ENCODE measurements around the gene CIB2.

The CIB2 gene

DNA sequence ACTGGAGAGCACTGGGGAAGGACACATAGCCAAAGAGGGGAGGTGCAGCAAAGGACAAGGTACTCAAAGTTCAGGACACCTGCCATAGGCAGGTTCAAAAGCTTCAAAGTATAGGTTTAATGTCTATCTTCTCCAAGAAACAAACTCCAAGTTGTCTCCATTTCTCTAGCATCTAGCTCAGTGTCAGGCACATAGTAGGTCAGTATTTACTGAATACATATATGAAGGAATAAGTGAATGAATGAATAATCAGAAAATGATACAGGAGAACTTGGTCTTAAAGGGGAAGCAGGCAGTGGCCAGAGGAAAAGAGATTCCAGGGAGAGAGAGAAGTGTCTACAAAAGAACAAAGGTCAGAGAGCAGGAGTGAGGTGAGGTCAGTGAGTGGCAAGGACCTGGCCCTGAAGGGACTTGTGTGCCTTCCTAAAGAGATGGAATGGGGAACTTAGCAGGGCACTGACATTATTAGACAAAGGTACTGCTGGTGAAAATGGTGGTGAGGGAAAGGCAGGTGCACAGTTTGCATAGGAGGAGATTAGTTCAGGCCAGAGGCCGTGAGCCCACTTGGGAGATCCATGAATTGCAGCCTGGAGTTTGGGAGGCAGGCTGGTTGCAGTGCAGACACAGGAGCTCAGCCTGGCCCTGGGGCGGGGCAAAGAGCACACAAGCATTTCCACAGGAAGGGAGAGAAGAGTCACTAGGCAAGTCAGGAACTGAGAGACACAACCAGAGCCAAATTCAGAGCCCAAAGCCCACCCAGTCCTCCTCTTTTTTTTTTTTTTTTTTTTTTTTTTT is 75.1 kb downstream of the CIB2 start:
- WGBS (ENCODE audit: insufficient coverage) = 29% methylated on average over 1 of the region's 2 CpGs

DNA sequence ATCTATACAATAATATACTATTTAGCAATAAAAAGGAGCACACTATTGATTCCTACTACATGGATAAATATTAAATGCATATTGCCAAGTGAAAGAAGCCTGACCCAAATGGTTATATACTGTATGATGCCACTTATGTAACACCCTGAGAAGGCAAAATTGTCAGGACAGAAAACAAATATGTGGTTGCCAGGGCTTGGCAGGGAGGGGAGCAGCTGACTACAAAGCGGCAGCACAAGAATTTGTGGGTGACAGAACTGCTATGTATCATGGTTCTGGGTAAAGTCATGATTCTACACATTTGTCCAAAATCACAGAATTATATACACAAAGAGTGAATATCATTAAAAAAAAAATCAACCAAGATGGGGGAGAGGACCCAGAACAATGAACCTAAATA is 76.3 kb downstream of the CIB2 start:
- ChIA-PET POLR2A (no interaction called here), CTCF (interaction anchor here (1.3 to 1.4 kb wide), 2 partner anchors 26 to 31 kb away, joined by 3 read pairs; no protein-coding TSS in a partner anchor)
- Histone ChIP-seq H3K9me3 (ENCODE audit: control extremely low read depth in 1 of 5, control insufficient read depth in 4 of 5, insufficient read depth in 2 of 5, low read depth in 1 of 5, low read length in 4 of 5) (no peaks in the 10 kb centered on the region), H3K4me1 (ENCODE audit: control extremely low read depth in 1 of 4, control insufficient read depth in 4 of 4, insufficient read depth in 4 of 4, low read length in 3 of 4) (peaks cover 47 to 99% (median 85%) of the 10 kb centered on the region in 4 experiments), H3K27me3 (replicated peaks in 2 of 5; ENCODE audit: control insufficient read depth in 4 of 5, insufficient read depth in 5 of 5, low read length in 4 of 5) (no peaks in the 10 kb centered on the region), H3K36me3 (ENCODE audit: control insufficient read depth in 4 of 4, insufficient read depth in 4 of 4, low read length in 3 of 4) (peaks cover 2 to 35% (median 5%) of the 10 kb centered on the region in 4 experiments), H3K27ac (ENCODE audit: insufficient read depth in 1 of 2, low read depth in 1 of 2, low read length in 2 of 2, poor library complexity in 1 of 2, severe bottlenecking in 2 of 2) (peak overlapping the region in 1 of 2 experiments; percentile 37), H3K4me3 (ENCODE audit: control insufficient read depth in 1 of 7, extremely low read depth in 1 of 7, insufficient read depth in 4 of 7, low read depth in 2 of 7, low read length in 6 of 7) (no peak overlapping the region)
- peak in 2 of 3 donors; percentile 70 to 77 for DNase-seq
- no CpG with 5 or more reads among the region's 1 CpG for WGBS (ENCODE audit: insufficient coverage)

More for the DNA sequence above, 75.1 kb downstream of the CIB2 start:
- no peaks in the 10 kb centered on the region for H3K27me3 ChIP-seq (replicated peaks in 2 of 5; ENCODE audit: control insufficient read depth in 4 of 5, insufficient read depth in 5 of 5, low read length in 4 of 5)
- H3K27ac ChIP-seq (ENCODE audit: insufficient read depth in 1 of 2, low read depth in 1 of 2, low read length in 2 of 2, poor library complexity in 1 of 2, severe bottlenecking in 2 of 2) = peak overlapping the region in 1 of 2 experiments; percentile 55
- H3K4me3 ChIP-seq (ENCODE audit: control insufficient read depth in 1 of 7, extremely low read depth in 1 of 7, insufficient read depth in 4 of 7, low read depth in 2 of 7, low read length in 6 of 7) = peak overlapping the region in 4 of 7 experiments; percentile 4 to 33 (median 11)
- ChIA-PET POLR2A (interaction anchor here (0.7 kb wide), 1 partner anchor 693 kb away, joined by 5 read pairs; no protein-coding TSS in a partner anchor), CTCF (interaction anchor here (2.2 to 5.0 kb wide), 2 partner anchors 10 to 13 kb away, joined by 4 to 39 read pairs; no protein-coding TSS in a partner anchor)
- peaks cover 2 to 31% (median 5%) of the 10 kb centered on the region in 4 experiments for H3K36me3 ChIP-seq (ENCODE audit: control insufficient read depth in 4 of 4, insufficient read depth in 4 of 4, low read length in 3 of 4)
- DNase-seq = no peak
- no peaks in the 10 kb centered on the region for H3K9me3 ChIP-seq (ENCODE audit: control extremely low read depth in 1 of 5, control insufficient read depth in 4 of 5, insufficient read depth in 2 of 5, low read depth in 1 of 5, low read length in 4 of 5)
- peaks cover 35 to 95% (median 75%) of the 10 kb centered on the region in 4 experiments for H3K4me1 ChIP-seq (ENCODE audit: control extremely low read depth in 1 of 4, control insufficient read depth in 4 of 4, insufficient read depth in 4 of 4, low read length in 3 of 4)
